K562 (cell line): ENCODE measurements around the gene PINK1. TPM values are rescaled to one million over a fixed set of nuclear protein-coding genes. Genes with fewer than 3 reads are reported as not detected.
A peak's percentile ranks its signal among the peaks of the same experiment; 100 is the strongest.

ENCODE experiments used
- ARID3B ChIP-seq: fragments of 250-450 bp; sonication (Bioruptor Pico); IDR thresholded peaks from 2 replicates; pipeline ENCODE4 v1.4.0; 2020; ENCODE audit warnings: borderline replicate concordance
- CUX1 ChIP-seq: fragments of 200-800 bp; sonication (Bioruptor generic); IDR thresholded peaks from 2 replicates; pipeline ENCODE4 v1.6.1; 2016; ENCODE audit warnings: missing genetic modification characterization, missing compliant biosample characterization
- GABPB2 ChIP-seq: fragments of 250-450 bp; sonication (Bioruptor Pico); conservative IDR thresholded peaks from 2 replicates; pipeline ENCODE4 v1.5.1; 2021; ENCODE audit warnings: mild to moderate bottlenecking
- HLTF ChIP-seq: fragments of 450-650 bp; IDR thresholded peaks from 2 replicates; pipeline ENCODE4 v1.6.1; 2016
- HMG20A ChIP-seq: fragments of 450-650 bp; formaldehyde crosslinking; conservative IDR thresholded peaks from 2 replicates; pipeline ENCODE4 v1.4.0; 2020; ENCODE audit warnings: mild to moderate bottlenecking, mixed read lengths
- JUN ChIP-seq, 2 experiments: sonication (generic) in 1 of 2; formaldehyde crosslinking in 1 of 2; IDR thresholded peaks; 2 replicates each; pipeline versions ENCODE4 v1.6.1 to v1.8.0; 2012 to 2022; ENCODE audit warnings: borderline replicate concordance in 2 of 2, mild to moderate bottlenecking in 2 of 2, improper control_type of control experiment in 1 of 2, low read depth in 1 of 2, low read length in 1 of 2, missing genetic modification reagents in 1 of 2
- MEF2D ChIP-seq: conservative IDR thresholded peaks from 2 replicates; pipeline ENCODE4 v1.6.1; 2016; ENCODE audit warnings: low read depth, missing genetic modification characterization, missing compliant biosample characterization
- NR0B1 ChIP-seq: fragments of 450-650 bp; IDR thresholded peaks from one replicate; pipeline ENCODE4 v1.6.1; 2018; ENCODE audit warnings: mild to moderate bottlenecking, moderate library complexity; ENCODE audit not compliant: partially characterized antibody
- RCOR1 ChIP-seq, 2 experiments: IDR thresholded peaks; 2 replicates each; pipeline ENCODE4 v1.6.1; 2012; ENCODE audit warnings: low read depth in 2 of 2, low read length in 2 of 2, borderline replicate concordance in 1 of 2, improper control_type of control experiment in 1 of 2
- TBL1XR1 ChIP-seq, 2 experiments: IDR thresholded peaks; 2 replicates each; pipeline ENCODE4 v1.6.1; 2012; ENCODE audit warnings: improper control_type of control experiment in 2 of 2, low read length in 2 of 2, mild to moderate bottlenecking in 1 of 2
- ZBTB2 ChIP-seq: fragments of 450-650 bp; IDR thresholded peaks from 2 replicates; pipeline ENCODE4 v1.6.1; 2016; ENCODE audit warnings: antibody characterized with exemption
- ZFP30 ChIP-seq: fragments of 250-450 bp; sonication (Bioruptor Pico); IDR thresholded peaks from 2 replicates; pipeline ENCODE4 v1.8.0; 2022; ENCODE audit warnings: moderate library complexity, mild to moderate bottlenecking, inconsistent platforms, borderline replicate concordance
- ZFPM2 ChIP-seq: fragments of 250-450 bp; sonication (Bioruptor Pico); IDR thresholded peaks from 2 replicates; pipeline ENCODE4 v1.5.1; 2022; ENCODE audit warnings: mild to moderate bottlenecking
- ZNF217 ChIP-seq: sonication (generic); formaldehyde crosslinking; IDR thresholded peaks from 2 replicates; pipeline ENCODE4 v1.8.0; 2022; ENCODE audit warnings: mild to moderate bottlenecking, missing genetic modification reagents
- ZNF384 ChIP-seq: IDR thresholded peaks from 2 replicates; pipeline ENCODE4 v1.6.1; 2012; ENCODE audit warnings: low read depth, low read length, improper control_type of control experiment
- ZNF586 ChIP-seq: fragments of 450-650 bp; formaldehyde crosslinking; conservative IDR thresholded peaks from 2 replicates; pipeline ENCODE4 v1.4.0; 2020; ENCODE audit warnings: mild to moderate bottlenecking, moderate library complexity
- polyA plus RNA-seq, 8 experiments: library from polyadenylated mRNA; depleted of rRNA in 4 of 8; stranded (reverse) in 5 of 8; unstranded in 3 of 8; fragments of >200 nt; fragmentation: Nextera tagmentation in 2 of 8; fragmentation: Illumina TruSeq in 1 of 8; extraction: Ambion mirVana in 2 of 8; extraction: Trizol in 1 of 8; gene quantifications; 2 replicates each; pipeline versions ENCODE4 v1.2.1 to v1.2.3, GENCODE V29; 2011 to 2014; ENCODE audit warnings: inconsistent platforms in 1 of 8, missing spikeins in 1 of 8
- total RNA-seq, 7 experiments: library from RNA; depleted of rRNA in 6 of 7; stranded (reverse); fragments of >200 nt in 6 of 7; fragmentation: Illumina TruSeq in 2 of 7; extraction: Trizol in 2 of 7; gene quantifications; 2 replicates each; pipeline versions ENCODE4 v1.2.1 to v1.2.3, GENCODE V29; 2011 to 2021; ENCODE audit warnings: low replicate concordance in 1 of 7

PINK1 gene
- total and polyA plus RNA-seq, 9 of the 15 experiments (the other 6 are each of a cell fraction or from before 2014, with no cell fraction given), result 1.5 to 11.3 (median 6.8) TPM

GRCh38 chr1:20633190-20634064 lies at the start of gene PINK1 (continued):
- TF ChIP-seq ARID3B (CRISPR knock-in tag) (no peak), ZNF586 (CRISPR knock-in tag) (no peak), CUX1 (no peak), ZNF217 (no peak), JUN (IDR thresholded peaks at IDR 0.05; ENCODE audit: borderline replicate concordance, low read depth, low read length) (peak; percentile 64; the same call in 1 of the 2 replicates), JUN (CRISPR knock-in tag; IDR thresholded peaks at IDR 0.05; ENCODE audit: borderline replicate concordance) (0 out of 2 replicates have a peak, but pooled peaks have one; percentile 43), ZNF384 (0 out of 2 replicates have a peak, but pooled peaks have one; percentile 14), TBL1XR1 (IDR thresholded peaks at IDR 0.05; ENCODE audit: low read length in 2 of 2) (peak in 1 of 2 experiments; percentile 41; a peak in 1 of 4 replicates), RCOR1 (IDR thresholded peaks at IDR 0.05; ENCODE audit: borderline replicate concordance in 1 of 2, low read depth in 2 of 2, low read length in 2 of 2) (peak; percentile 13 to 59; a peak in 3 of 4 replicates), ZBTB2 (peak; percentile 80), NR0B1 (no peak), GABPB2 (CRISPR knock-in tag) (no peak), MEF2D (tag) (no peak), ZFPM2 (CRISPR knock-in tag) (peak; percentile 90; the same call in 1 of the 2 replicates), HMG20A (CRISPR knock-in tag) (no peak), HLTF (0 out of 2 replicates have a peak, but pooled peaks have one; percentile 12), ZFP30 (CRISPR knock-in tag) (no peak)
